Activated naive CD4-positive, alpha-beta T cell treated with anti-CD3 and anti-CD28 coated beads, Interleukin-2, amount 50 U/mL, for 24 hours (primary cell): ENCODE results near the gene CCER1.
"Not testable (repeated sequence)": the region's sequence is repeated elsewhere in the genome, so short reads cannot be mapped to it uniquely, and the experiment has no call there.

Experiments used
- H3K27ac Mint-ChIP-seq: one replicate; pipeline ENCODE4 v1.8.0; 2021; ENCODE audit warnings: mild to moderate bottlenecking, mixed read lengths
- H3K27me3 Mint-ChIP-seq: one replicate; pipeline ENCODE4 v1.8.0; 2021; ENCODE audit warnings: mixed read lengths
- H3K36me3 Mint-ChIP-seq: one replicate; pipeline ENCODE4 v1.8.0; 2021; ENCODE audit warnings: mixed read lengths
- H3K4me1 Mint-ChIP-seq: one replicate; pipeline ENCODE4 v1.8.0; 2021; ENCODE audit warnings: mixed read lengths
- H3K4me3 Mint-ChIP-seq: one replicate; pipeline ENCODE4 v1.8.0; 2021; ENCODE audit warnings: mild to moderate bottlenecking, mixed read lengths
- H3K9me3 Mint-ChIP-seq: one replicate; pipeline ENCODE4 v1.8.0; 2021; ENCODE audit warnings: mixed read lengths

Gene CCER1, protein sequence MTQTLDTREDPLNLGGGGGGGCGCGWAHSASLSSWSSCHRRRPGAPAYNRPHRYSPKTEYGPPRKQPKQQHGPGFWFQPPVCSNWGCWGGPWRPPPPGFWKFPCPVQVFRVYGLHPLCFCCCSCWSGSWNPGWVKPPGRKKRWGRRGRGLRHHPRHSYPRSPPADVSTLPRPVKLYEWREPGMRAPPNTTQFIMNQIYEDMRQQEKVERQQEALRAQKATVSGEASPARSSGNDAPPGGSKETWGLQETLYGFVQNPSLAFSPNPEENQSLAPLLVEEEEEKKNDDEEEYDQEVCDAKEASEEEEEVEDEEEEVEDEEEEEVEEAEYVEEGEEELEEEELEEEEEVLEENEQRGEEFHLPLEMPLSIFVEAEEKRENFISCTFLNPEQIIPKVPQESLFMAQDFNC

DNA sequence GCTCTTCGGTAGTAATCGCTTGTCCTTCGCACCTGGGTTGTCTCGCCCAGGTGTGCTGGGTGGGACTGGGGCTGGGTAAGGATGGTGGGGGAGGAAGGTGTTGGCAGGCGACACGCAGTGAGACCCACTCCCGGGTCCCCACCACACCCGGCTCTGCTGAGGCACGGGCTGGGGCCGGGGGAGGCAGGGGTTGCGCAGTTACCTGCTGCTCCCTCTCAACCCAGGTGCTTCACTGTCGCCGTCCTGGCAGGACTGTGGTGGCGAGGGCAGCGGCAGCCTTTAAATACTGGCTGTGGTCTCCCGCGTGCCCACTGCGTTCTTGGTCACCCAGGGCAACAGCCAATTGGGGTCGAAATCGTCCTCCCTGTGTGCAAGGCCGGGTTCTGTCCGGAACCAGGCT is at the start of gene CCER1:
Gene CCER1, minus strand, starts transcription at position 256 of the 400 bp plus-strand sequence. CDS start 434 bp downstream, outside the sequence.
- no peak within 1 kb of the TSS for H3K27ac Mint-ChIP-seq
- H3K4me1 Mint-ChIP-seq = no peaks in the 10 kb centered on the region
- peaks cover 2% of the 10 kb centered on the region for H3K27me3 Mint-ChIP-seq
- no peaks in the 10 kb centered on the region for H3K9me3 Mint-ChIP-seq
- H3K36me3 Mint-ChIP-seq = no peaks in the 10 kb centered on the region
- H3K4me3 Mint-ChIP-seq = no peak within 1 kb of the TSS

DNA sequence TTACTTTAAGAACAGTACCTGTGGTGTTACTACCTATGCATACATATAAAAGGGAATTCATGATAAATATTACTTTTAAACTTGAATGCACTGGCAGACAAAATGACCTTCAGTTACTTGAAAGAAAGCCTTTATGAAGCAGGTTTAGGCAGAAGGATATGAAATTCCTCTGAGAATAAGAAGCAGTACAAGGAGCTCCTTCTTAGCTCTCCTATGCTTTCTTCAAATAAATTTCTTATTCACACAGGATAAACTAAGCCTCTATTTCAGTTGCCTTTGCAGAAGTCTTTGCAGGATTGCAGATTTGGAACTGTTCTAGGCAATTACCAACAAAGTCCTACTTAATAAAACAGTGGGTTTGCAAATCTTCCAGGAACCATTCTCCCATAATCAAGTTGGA is 48.8 kb upstream of the CCER1 start:
- Mint-ChIP-seq H3K27ac (no peak overlapping the region), H3K4me1 (peaks cover 9% of the 10 kb centered on the region), H3K36me3 (no peaks in the 10 kb centered on the region), H3K4me3 (no peak overlapping the region), H3K27me3 (no peaks in the 10 kb centered on the region), H3K9me3 (no peaks in the 10 kb centered on the region)

DNA sequence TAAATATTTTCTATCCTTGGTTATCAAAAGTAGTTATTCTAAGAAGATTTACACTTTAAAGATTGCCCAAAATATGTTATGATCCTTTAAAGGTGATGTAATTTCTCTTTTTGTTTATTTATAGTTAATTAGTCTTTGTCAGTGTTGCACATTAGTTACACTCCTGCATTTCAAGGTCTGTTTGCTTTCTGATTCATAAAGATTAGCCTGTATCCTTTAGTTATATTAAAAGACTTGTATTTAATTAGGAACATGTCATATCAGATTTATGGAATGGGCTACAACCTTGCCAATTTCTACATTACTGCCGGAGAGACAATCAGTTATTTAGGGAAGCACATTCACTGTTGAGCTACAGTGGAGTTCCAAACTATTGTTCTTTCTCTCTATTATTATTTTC is 46.3 kb upstream of the CCER1 start:
- H3K4me3 Mint-ChIP-seq = no peak overlapping the region
- no peaks in the 10 kb centered on the region for H3K27me3 Mint-ChIP-seq
- H3K27ac Mint-ChIP-seq = no peak overlapping the region
- no peaks in the 10 kb centered on the region for H3K9me3 Mint-ChIP-seq
- no peaks in the 10 kb centered on the region for H3K36me3 Mint-ChIP-seq
- H3K4me1 Mint-ChIP-seq = no peaks in the 10 kb centered on the region

DNA sequence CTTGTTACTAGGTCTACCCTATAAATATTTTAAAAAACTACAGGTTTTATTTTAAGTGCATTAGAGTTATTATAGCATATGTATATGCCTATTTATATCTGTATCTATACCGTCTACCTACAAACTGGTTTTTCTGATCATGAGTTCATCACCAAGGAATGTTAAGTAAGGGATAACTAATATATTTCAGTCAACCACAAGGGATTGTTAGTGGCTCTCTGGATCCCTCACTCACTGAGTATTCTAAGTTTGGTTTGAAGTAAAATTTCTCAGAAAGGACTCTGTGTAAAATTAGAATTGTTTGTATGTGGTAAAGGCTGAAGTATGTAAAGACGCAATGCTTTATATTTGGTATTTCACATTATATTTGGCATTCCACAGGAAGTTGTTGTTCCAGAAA is 45.0 kb upstream of the CCER1 start:
- no peaks in the 10 kb centered on the region for H3K27me3 Mint-ChIP-seq
- no peaks in the 10 kb centered on the region for H3K9me3 Mint-ChIP-seq
- H3K4me1 Mint-ChIP-seq = no peaks in the 10 kb centered on the region
- H3K4me3 Mint-ChIP-seq = no peak overlapping the region
- H3K27ac Mint-ChIP-seq = no peak overlapping the region
- H3K36me3 Mint-ChIP-seq = no peaks in the 10 kb centered on the region

DNA sequence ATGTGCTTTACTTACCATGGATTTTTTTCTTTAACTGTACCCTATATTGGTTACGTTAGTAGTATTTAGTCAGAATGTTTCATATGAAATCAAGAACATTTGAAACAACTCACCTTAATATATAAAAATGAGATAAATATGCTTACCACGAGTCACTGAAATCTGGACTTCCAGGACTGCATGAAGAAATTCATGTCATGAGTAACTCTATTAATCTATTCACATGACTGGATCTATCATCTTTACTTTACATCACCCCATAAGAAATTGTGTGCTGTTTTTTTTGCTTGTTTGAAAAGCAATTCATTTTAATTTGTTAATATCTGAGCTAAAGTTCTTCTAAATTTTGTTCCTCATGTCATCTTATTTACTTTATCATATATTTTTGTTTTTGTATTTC is 44.6 kb upstream of the CCER1 start:
- H3K27ac Mint-ChIP-seq = no peak overlapping the region
- no peaks in the 10 kb centered on the region for H3K9me3 Mint-ChIP-seq
- no peaks in the 10 kb centered on the region for H3K4me1 Mint-ChIP-seq
- no peak overlapping the region for H3K4me3 Mint-ChIP-seq
- H3K27me3 Mint-ChIP-seq = no peaks in the 10 kb centered on the region
- no peaks in the 10 kb centered on the region for H3K36me3 Mint-ChIP-seq

DNA sequence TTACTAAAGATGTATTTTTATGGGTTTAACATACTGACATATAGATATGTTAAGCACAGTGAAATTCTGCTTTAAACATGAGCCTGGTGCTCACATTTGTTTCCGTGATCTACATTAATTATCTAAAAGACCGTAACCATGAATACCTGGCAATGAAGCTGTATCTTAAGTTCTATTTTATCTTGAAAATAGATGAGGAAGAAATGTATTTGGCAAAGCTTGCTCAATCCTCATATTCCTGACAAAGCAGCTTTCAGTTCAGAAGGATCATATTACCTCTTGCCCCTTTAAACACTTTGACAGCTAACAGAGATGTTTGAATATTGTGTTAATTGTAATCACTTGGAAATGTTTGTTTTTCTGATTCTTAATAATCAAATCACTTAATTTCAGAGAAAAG is 40.0 kb upstream of the CCER1 start:
- no peaks in the 10 kb centered on the region for H3K9me3 Mint-ChIP-seq
- peaks cover 4% of the 10 kb centered on the region for H3K27me3 Mint-ChIP-seq
- H3K36me3 Mint-ChIP-seq = no peaks in the 10 kb centered on the region
- H3K4me1 Mint-ChIP-seq = no peaks in the 10 kb centered on the region
- H3K27ac Mint-ChIP-seq = no peak overlapping the region
- H3K4me3 Mint-ChIP-seq = no peak overlapping the region

DNA sequence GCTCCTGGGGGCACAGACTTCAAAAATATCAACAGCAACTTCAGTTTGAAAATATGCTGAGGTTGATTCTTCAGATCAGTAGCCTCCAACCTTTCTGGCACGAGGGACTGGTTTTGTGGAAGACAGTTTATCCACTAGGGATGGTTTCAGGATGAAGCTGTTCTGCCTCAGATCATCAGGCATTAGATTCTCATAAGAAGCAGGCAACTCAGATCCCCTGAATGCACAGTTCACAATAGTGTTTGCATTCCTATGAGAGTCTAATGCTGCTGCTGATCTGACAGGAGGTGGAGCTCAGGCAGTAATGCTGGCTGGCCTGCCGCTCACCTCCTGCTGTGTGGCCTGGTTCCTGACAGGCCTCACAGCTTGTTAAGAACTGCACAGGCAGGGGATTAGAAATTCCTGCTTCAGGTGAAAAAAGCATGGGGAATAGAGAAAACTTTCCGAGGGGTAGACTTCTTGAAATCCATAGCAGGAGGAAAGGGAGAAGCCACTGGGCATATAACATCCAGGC is 37.0 kb upstream of the CCER1 start:
- Mint-ChIP-seq H3K27me3 (peaks cover 8% of the 10 kb centered on the region), H3K27ac (no peak overlapping the region), H3K36me3 (no peaks in the 10 kb centered on the region), H3K4me3 (no peak overlapping the region), H3K9me3 (peaks cover 3% of the 10 kb centered on the region), H3K4me1 (no peaks in the 10 kb centered on the region)

DNA sequence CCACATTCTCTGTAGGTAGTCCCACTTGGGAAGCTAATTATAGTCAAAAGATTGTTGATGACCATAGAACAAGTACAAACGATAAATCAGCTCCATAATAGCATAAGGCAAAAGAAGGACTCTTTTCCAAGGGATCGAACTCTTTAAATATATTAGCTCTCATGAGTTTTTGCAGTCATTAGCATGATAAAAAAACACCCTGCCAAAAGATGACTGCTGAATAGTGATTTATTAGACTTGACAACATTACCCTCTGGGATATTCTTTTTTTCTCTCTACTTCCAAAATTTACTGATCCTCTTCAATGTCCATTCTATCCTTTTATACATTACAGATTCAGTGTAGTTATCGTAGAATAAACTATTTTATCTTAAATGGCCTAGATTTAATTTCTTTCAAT is 35.6 kb upstream of the CCER1 start:
- H3K4me1 Mint-ChIP-seq = no peaks in the 10 kb centered on the region
- peaks cover 10% of the 10 kb centered on the region for H3K27me3 Mint-ChIP-seq
- H3K9me3 Mint-ChIP-seq = peaks cover 4% of the 10 kb centered on the region
- no peak overlapping the region for H3K27ac Mint-ChIP-seq
- no peak overlapping the region for H3K4me3 Mint-ChIP-seq
- no peaks in the 10 kb centered on the region for H3K36me3 Mint-ChIP-seq

DNA sequence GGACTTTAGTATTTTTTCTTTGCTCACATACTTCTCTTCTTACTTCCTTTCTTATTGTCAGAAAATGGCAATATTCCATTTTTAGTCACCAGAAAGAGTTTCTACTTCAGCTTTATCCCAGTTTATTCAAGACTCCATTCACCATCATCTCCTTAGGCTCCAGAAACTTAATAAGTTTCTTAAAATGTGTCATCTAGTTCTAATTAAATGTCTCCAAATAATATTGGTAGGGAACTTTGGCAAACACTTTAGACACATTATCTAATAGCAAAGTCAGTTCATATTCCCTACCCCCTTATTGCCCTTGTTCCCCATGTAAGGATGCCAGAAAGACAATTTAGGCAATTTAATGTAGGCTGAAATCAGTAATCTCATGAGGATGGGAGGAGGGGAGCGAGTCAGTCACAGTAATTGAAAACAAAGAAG is 34.7 kb upstream of the CCER1 start:
- H3K36me3 Mint-ChIP-seq = no peaks in the 10 kb centered on the region
- no peak overlapping the region for H3K27ac Mint-ChIP-seq
- H3K9me3 Mint-ChIP-seq = peaks cover 4% of the 10 kb centered on the region
- H3K4me3 Mint-ChIP-seq = no peak overlapping the region
- H3K27me3 Mint-ChIP-seq = peaks cover 10% of the 10 kb centered on the region
- H3K4me1 Mint-ChIP-seq = no peaks in the 10 kb centered on the region

DNA sequence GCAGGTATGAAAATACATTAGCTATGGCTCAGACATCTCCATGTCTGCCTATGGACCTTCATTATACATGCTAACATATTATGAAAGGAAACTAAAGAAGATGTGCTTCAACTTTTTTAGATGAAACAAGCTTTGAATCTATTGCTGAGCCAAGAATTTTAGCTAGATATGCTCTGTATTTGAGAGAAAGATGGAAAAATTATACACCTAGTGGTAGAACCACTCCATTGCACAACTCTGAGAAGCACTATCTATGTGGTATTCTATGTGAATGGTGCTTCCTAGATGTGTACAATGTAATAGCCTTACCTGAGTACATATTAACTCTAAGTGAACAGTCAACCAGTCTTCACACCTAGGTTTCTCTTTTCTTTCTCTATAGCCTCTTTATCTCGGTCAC is 32.5 kb upstream of the CCER1 start:
- H3K36me3 Mint-ChIP-seq = no peaks in the 10 kb centered on the region
- H3K4me3 Mint-ChIP-seq = no peak overlapping the region
- H3K4me1 Mint-ChIP-seq = no peaks in the 10 kb centered on the region
- H3K27ac Mint-ChIP-seq = no peak overlapping the region
- peaks cover 11% of the 10 kb centered on the region for H3K27me3 Mint-ChIP-seq
- peaks cover 4% of the 10 kb centered on the region for H3K9me3 Mint-ChIP-seq

DNA sequence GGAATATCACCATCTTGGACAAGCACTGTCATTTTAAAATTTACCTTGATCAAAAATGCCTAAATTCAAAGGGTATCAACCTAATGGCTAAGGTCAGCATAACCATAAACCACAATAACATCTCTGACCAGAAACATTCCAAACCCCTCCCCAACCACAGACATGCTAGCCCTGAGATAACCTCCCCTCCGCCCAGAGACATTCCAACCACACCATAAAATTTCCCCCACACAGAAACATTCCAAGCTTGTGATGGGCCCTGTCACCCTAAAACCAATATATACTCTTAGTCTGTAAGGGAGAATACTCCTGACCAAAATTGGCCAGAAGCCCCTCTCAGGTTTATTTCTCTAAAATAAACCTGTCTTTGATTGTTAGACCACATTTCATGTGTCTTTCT is 32.1 kb upstream of the CCER1 start:
- Mint-ChIP-seq H3K4me3 (no peak overlapping the region), H3K4me1 (no peaks in the 10 kb centered on the region), H3K27me3 (peaks cover 8% of the 10 kb centered on the region), H3K36me3 (no peaks in the 10 kb centered on the region), H3K27ac (no peak overlapping the region), H3K9me3 (peaks cover 4% of the 10 kb centered on the region)

DNA sequence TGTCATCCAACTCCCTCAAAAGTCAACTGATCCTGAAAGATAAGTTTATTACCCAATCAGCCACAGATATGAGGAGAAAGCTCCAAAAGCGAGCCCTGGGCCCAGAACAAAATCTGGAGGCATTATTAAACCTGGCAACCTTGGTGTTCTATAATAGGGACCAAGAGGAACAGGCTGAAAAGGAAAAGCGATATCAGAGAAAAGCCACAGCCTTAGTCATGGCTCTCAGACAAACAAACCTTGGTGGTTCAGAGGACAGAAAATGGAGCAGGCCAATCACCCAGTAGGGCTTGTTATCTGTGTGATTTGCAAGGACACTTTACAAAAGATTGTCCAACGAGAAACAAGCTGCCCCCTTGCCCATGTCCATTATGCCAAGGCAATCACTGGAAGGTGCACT is 30.4 kb upstream of the CCER1 start:
- not testable (repeated sequence) for H3K27me3 Mint-ChIP-seq

DNA sequence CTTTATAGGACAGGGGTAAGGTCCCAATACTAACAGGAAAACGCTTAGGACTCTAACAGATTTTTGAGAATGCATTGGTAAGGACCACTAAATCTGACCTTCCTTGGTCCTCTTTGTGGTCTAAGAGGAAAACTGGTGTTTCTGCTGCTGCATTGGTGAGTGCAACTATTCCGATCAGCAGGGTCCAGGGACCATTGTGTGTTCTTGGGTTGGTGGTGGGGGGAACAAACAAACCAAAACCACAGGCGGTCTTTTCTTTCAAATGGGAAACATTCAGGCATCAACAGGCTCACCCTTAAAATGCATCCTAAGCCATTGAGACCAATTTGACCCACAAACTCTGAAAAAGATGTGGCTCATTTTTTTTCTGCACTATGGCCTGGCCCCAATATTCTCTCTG is 29.1 kb upstream of the CCER1 start:
- no peak overlapping the region for H3K27ac Mint-ChIP-seq
- H3K36me3 Mint-ChIP-seq = no peaks in the 10 kb centered on the region
- peaks cover 4% of the 10 kb centered on the region for H3K9me3 Mint-ChIP-seq
- no peak overlapping the region for H3K4me3 Mint-ChIP-seq
- peaks cover 9% of the 10 kb centered on the region for H3K27me3 Mint-ChIP-seq
- H3K4me1 Mint-ChIP-seq = no peaks in the 10 kb centered on the region

More for the DNA sequence above, 30.4 kb upstream of the CCER1 start:
- not testable (repeated sequence) for H3K27ac Mint-ChIP-seq, H3K4me1 Mint-ChIP-seq, H3K36me3 Mint-ChIP-seq, H3K9me3 Mint-ChIP-seq, H3K4me3 Mint-ChIP-seq

DNA sequence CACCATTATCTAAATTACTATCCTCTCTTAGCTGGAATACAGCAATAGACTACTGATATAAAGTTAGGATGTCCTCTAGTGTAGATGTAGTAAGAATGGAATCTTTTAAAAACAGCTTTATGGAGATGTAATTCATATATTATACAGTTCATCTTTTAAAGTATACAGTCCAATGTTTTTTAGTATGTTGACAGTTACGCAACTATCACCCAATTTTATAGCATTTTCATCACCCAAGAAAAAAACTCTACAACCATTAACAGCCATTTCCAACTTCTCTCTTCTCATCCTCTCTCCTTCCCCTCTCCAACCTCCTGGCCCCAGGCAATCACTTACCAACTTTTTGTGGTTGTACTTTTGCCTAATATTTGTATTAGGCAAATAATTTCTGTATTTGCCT is 27.2 kb upstream of the CCER1 start:
- Mint-ChIP-seq H3K4me3 (no peak overlapping the region), H3K27ac (no peak overlapping the region), H3K4me1 (no peaks in the 10 kb centered on the region), H3K27me3 (peaks cover 6% of the 10 kb centered on the region), H3K36me3 (no peaks in the 10 kb centered on the region), H3K9me3 (peaks cover 3% of the 10 kb centered on the region)

DNA sequence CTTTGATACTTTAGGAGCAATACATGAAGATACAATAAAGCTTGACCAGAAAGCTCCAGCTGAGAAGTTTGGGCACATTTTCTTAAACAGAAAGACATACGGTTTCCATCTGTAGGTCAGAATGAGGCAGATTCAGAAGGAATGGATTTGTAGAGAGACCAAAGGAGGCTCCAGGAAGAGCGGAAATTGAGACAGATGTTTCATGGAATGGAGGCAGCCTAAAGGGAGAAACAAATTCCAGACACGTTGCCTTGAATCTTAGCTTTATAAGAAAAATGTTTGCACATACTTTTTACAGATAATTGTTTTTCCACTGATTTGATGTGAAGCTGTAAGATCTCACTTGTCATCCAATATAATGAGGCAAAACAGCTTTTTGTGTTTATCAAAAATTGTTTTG is 25.0 kb upstream of the CCER1 start:
- peaks cover 3% of the 10 kb centered on the region for H3K27me3 Mint-ChIP-seq
- H3K36me3 Mint-ChIP-seq = no peaks in the 10 kb centered on the region
- no peak overlapping the region for H3K4me3 Mint-ChIP-seq
- no peaks in the 10 kb centered on the region for H3K4me1 Mint-ChIP-seq
- H3K9me3 Mint-ChIP-seq = no peaks in the 10 kb centered on the region
- no peak overlapping the region for H3K27ac Mint-ChIP-seq

DNA sequence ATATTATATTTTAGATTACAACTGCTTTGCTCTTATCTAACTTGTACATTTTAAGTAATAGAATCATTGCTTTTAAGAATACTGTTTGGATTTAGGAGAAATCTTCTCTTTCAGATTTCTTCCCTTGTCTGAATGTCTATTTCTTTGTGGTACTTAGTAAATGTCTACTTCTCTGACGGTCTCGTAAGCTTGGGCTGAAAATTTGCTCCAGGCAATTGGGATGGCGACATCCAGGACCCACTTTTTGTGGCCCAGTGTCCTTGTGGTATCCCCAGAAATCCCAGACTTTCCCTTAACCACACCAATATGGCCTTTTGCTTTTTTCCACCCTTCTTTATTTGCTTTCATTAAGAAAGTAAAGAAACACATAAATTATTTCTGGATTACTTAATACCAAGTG is 24.0 kb upstream of the CCER1 start:
- Mint-ChIP-seq H3K9me3 (no peaks in the 10 kb centered on the region), H3K4me1 (no peaks in the 10 kb centered on the region), H3K4me3 (no peak overlapping the region), H3K27me3 (peaks cover 2% of the 10 kb centered on the region), H3K27ac (no peak overlapping the region), H3K36me3 (no peaks in the 10 kb centered on the region)
